Mesothelial cell of epicardium (in vitro differentiated cells): ENCODE results near the gene RAB31. TPM values are rescaled to one million over a fixed set of nuclear protein-coding genes. Genes with fewer than 3 reads are reported as not detected.

Experiments
- DNase-seq, 2 experiments: peaks; one replicate each; pipeline ENCODE4 v3.0.0; 2021; ENCODE audit warnings: low spot score in 2 of 2; ENCODE audit not compliant: unreplicated experiment in 2 of 2
- H3K27ac Mint-ChIP-seq: 2 replicates; pipeline ENCODE4 v1.8.0; 2021; ENCODE audit warnings: mixed read lengths
- H3K27me3 Mint-ChIP-seq: 2 replicates; pipeline ENCODE4 v1.8.0; 2021; ENCODE audit warnings: low read depth, mixed read lengths
- H3K36me3 Mint-ChIP-seq: 2 replicates; pipeline ENCODE4 v1.8.0; 2021; ENCODE audit warnings: mixed read lengths
- H3K4me1 Mint-ChIP-seq: 2 replicates; pipeline ENCODE4 v1.8.0; 2021; ENCODE audit warnings: mixed read lengths
- H3K4me3 Mint-ChIP-seq: 2 replicates; pipeline ENCODE4 v1.8.0; 2021; ENCODE audit warnings: mild to moderate bottlenecking, moderate library complexity, mixed read lengths
- H3K9me3 Mint-ChIP-seq: 2 replicates; pipeline ENCODE4 v1.8.0; 2021; ENCODE audit warnings: mixed read lengths
- total RNA-seq: library from RNA; stranded (reverse); gene quantifications from 3 replicates; pipeline ENCODE4 v1.2.1, GENCODE V29; 2021
- TF ChIP-seq, protein P1 (sequence below): fragments of 200-600 bp; sonication (generic); IDR thresholded peaks from one replicate; pipeline ENCODE4 v1.5.0; 2021; ENCODE audit warnings: antibody characterized with exemption; ENCODE audit not compliant: unreplicated experiment

Gene RAB31
- total RNA-seq, 1 donor from 2014 or later: 21.8 TPM

DNA sequence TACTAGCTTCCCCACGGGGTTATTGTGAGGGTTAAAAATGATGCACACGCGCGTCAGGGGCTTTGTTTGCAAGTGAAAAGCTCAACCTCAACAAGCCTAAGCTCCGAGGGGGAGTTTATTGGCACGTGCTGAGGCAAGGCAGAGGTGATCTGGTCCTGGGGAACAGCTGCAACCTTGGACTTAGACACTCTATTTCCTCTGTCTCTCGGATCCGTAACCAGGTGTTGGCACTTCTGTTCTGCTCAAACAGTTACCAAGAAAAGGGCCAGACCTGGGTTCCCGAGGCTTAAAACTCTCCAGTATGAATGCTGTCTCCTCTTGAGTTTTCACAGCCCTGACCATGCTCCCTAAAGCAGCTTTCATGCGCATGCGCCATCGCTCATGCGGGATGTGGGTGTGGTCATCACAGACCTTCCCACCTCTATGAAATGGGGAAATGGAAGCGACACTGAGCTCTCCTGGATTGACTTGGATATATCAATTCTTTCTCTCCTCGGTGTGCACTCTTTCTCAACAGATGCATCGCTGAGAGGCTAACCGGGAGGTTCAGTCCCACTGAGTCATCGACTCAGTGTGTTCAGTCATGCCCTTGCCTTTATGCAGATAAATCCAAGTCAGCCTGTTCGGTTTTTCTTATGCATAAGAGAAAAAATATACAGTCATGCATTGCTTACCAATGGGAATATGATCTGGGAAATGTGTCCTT lies 19.9 kb upstream of the RAB31 start:
- no peaks in the 10 kb centered on the region for H3K36me3 Mint-ChIP-seq
- H3K4me1 Mint-ChIP-seq: peaks cover 8% of the 10 kb centered on the region
- H3K27ac Mint-ChIP-seq: no peak overlapping the region
- no peak for DNase-seq
- no peak overlapping the region for H3K4me3 Mint-ChIP-seq
- TF ChIP-seq, protein P1, sequence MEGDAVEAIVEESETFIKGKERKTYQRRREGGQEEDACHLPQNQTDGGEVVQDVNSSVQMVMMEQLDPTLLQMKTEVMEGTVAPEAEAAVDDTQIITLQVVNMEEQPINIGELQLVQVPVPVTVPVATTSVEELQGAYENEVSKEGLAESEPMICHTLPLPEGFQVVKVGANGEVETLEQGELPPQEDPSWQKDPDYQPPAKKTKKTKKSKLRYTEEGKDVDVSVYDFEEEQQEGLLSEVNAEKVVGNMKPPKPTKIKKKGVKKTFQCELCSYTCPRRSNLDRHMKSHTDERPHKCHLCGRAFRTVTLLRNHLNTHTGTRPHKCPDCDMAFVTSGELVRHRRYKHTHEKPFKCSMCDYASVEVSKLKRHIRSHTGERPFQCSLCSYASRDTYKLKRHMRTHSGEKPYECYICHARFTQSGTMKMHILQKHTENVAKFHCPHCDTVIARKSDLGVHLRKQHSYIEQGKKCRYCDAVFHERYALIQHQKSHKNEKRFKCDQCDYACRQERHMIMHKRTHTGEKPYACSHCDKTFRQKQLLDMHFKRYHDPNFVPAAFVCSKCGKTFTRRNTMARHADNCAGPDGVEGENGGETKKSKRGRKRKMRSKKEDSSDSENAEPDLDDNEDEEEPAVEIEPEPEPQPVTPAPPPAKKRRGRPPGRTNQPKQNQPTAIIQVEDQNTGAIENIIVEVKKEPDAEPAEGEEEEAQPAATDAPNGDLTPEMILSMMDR: no peak
- no peaks in the 10 kb centered on the region for H3K9me3 Mint-ChIP-seq
- H3K27me3 Mint-ChIP-seq: no peaks in the 10 kb centered on the region

DNA sequence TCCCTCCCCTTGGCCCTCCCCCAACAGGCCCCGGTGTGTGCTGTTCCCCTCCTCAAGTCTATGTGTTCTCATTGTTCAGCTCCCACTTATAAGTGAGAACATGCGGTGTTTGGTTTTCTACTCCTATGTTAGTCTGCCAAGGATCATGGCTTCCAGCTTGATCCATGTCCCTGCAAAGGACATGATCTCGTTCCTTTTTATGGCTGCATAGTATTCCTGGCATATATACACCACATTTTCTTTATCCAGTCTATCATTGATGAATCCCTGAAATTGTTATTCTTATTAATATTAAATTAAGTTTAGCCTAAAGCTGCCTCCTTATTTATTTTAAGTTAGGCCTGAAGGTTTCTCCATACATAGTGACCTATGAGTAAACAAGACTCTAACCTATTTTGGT lies 18.8 kb upstream of the RAB31 start:
- TF ChIP-seq, protein P1: no peak
- no peak overlapping the region for H3K27ac Mint-ChIP-seq
- no peaks in the 10 kb centered on the region for H3K9me3 Mint-ChIP-seq
- no peak overlapping the region for H3K4me3 Mint-ChIP-seq
- H3K4me1 Mint-ChIP-seq: peaks cover 8% of the 10 kb centered on the region
- no peak for DNase-seq
- no peaks in the 10 kb centered on the region for H3K36me3 Mint-ChIP-seq
- no peaks in the 10 kb centered on the region for H3K27me3 Mint-ChIP-seq

DNA sequence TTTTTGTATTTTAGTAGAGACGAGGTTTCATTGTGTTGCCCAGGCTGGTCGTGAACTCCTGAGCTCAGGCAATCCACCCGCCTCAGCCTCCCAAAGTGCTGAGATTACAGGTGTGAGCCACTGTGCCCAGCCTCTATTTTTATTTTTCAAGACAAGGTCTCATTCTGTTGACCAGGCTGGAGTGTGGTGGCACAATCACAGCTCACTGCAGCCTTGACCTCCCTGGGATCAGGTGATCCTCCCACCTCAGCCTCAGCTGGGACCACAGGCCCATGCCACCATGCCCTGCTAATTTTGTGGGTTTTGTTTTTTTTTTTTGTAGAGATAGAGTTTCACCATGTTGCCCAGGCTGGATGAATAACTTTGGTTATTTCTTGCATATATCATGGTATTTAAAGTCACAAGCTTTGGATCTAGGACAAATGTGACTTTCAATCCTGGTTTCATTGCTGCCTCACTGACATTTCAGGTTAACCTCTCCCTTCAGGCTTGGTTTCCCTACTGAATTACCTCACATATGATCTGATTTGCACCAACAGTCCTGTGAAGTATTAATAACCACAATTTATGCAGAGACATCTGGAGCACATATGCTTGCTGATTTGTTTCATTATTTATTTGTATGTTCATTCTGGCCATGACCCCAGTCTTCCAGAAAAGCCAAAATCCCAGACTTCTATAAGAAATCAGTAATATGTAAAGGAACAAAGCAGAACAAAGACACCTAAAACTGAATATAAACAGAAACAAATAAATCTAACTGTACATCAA lies 17.5 kb upstream of the RAB31 start:
- Mint-ChIP-seq H3K4me3 (no peak overlapping the region), H3K4me1 (peaks cover 6% of the 10 kb centered on the region), H3K27me3 (no peaks in the 10 kb centered on the region), H3K9me3 (no peaks in the 10 kb centered on the region), H3K27ac (peak overlapping the region; percentile 22), H3K36me3 (no peaks in the 10 kb centered on the region)
- DNase-seq: no peak
- TF ChIP-seq, protein P1: no peak

DNA sequence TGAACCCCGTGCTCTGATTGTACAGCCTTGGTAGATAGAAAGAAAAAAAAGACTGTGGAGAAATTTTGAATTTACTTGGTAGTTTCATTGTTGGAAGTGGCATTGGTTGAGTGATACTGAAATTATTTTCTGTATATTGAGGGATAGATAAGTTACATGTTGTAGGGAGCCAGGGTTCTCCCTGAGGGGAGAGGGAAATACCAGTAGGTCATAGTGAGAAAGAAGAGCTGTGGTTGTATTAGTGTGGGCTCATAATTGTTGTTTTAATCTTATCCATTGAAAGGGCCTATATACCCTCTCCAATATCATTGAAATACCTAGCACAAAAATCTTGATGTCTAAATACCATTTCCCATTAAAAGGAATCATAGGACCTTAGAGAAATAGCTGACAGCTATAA lies 16.9 kb upstream of the RAB31 start:
- no peaks in the 10 kb centered on the region for H3K27me3 Mint-ChIP-seq
- peak overlapping the region; percentile 22 for H3K27ac Mint-ChIP-seq
- H3K4me1 Mint-ChIP-seq: peaks cover 6% of the 10 kb centered on the region
- H3K36me3 Mint-ChIP-seq: no peaks in the 10 kb centered on the region
- no peak overlapping the region for H3K4me3 Mint-ChIP-seq
- TF ChIP-seq, protein P1: no peak
- no peak for DNase-seq
- no peaks in the 10 kb centered on the region for H3K9me3 Mint-ChIP-seq

DNA sequence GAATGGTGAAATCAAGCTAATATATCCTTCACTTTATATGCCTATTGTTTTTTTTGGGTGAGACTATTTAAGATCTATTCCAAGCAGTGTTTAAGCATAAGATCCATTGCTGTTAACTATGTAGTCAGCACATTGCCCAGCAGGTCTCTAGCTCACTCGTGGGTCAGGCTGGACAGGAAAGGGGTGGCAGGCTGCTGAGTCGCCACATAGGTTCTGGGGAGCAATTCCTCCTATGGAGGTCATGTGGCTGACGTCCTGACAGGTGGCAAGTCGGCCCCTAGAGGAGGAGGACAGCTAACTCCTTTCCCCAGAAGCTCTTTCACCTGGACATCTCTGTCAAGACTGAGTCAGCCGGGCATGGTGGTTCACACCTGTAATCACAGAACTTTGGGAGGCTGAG lies 13.9 kb upstream of the RAB31 start:
- Mint-ChIP-seq H3K27me3 (no peaks in the 10 kb centered on the region), H3K36me3 (no peaks in the 10 kb centered on the region), H3K27ac (no peak overlapping the region), H3K4me1 (peaks cover 6% of the 10 kb centered on the region), H3K9me3 (no peaks in the 10 kb centered on the region), H3K4me3 (no peak overlapping the region)
- no peak for DNase-seq
- TF ChIP-seq, protein P1: no peak
